Hematopoietic multipotent progenitor cell treated with erythropoietin and hydrocortisone succinate and interleukin-3 and kit ligand, for 6 days (in vitro differentiated cells): ENCODE measurements around the gene PARD3B.

Experiments
- DNase-seq: peaks from one replicate; pipeline ENCODE4 v3.0.0-alpha.2; 2015

PARD3B gene

GRCh38 chr2:204544961-204545860 is at the start of gene PARD3B:
Gene PARD3B, plus strand, starts transcription at chr2:204545475. Its CDS starts 525 bp downstream, at chr2:204546000.
- DNase-seq = peak; percentile 68

- no peak for DNase-seq
Observed at GRCh38 chr2:204496779-204497178, 48.5 kb upstream of the PARD3B start.

GRCh38 chr2:204497855-204498254 is 47.4 kb upstream of the PARD3B start:
- DNase-seq = no peak

GRCh38 chr2:204498291-204498690 is 47.0 kb upstream of the PARD3B start:
- DNase-seq = no peak

GRCh38 chr2:204503869-204504268 is 41.4 kb upstream of the PARD3B start:
- DNase-seq = no peak

GRCh38 chr2:204504594-204504993 is 40.7 kb upstream of the PARD3B start:
- DNase-seq = no peak

- DNase-seq = no peak
Observed at GRCh38 chr2:204505488-204505887, 39.8 kb upstream of the PARD3B start.

- DNase-seq = no peak
Observed at GRCh38 chr2:204505946-204506345, 39.3 kb upstream of the PARD3B start.

- DNase-seq = no peak
Observed at GRCh38 chr2:204507636-204508035, 37.6 kb upstream of the PARD3B start.

GRCh38 chr2:204510709-204511420 is 34.4 kb upstream of the PARD3B start:
- no peak for DNase-seq

- DNase-seq = no peak
Observed at GRCh38 chr2:204514439-204514838, 30.8 kb upstream of the PARD3B start.

GRCh38 chr2:204515416-204515815 is 29.9 kb upstream of the PARD3B start:
- no peak for DNase-seq

GRCh38 chr2:204517154-204517553 is 28.1 kb upstream of the PARD3B start:
- no peak for DNase-seq

GRCh38 chr2:204529795-204530463 is 15.3 kb upstream of the PARD3B start:
- no peak for DNase-seq

- no peak for DNase-seq
Observed at GRCh38 chr2:204530464-204530805, 14.8 kb upstream of the PARD3B start.

- no peak for DNase-seq
Observed at GRCh38 chr2:204533629-204534370, 11.5 kb upstream of the PARD3B start.

- no peak for DNase-seq
Observed at GRCh38 chr2:204535356-204535755, 9.9 kb upstream of the PARD3B start.

GRCh38 chr2:204535764-204536163 is 9.5 kb upstream of the PARD3B start:
- DNase-seq = no peak

GRCh38 chr2:204538182-204539018 is 6.9 kb upstream of the PARD3B start:
- DNase-seq = no peak

- DNase-seq = no peak
Observed at GRCh38 chr2:204539019-204539385, 6.3 kb upstream of the PARD3B start.

- no peak for DNase-seq
Observed at GRCh38 chr2:204541637-204542036, 3.6 kb upstream of the PARD3B start.

GRCh38 chr2:204542982-204543608 is 2.2 kb upstream of the PARD3B start:
- no peak for DNase-seq
